Kidney epithelial cell (primary cell): ENCODE data around the gene CD300A. TPM values are rescaled to one million over a fixed set of nuclear protein-coding genes. Genes with fewer than 3 reads are reported as not detected.
"Not testable (repeated sequence)": the region's sequence is repeated elsewhere in the genome, so short reads cannot be mapped to it uniquely, and the experiment has no call there.

ENCODE experiments used
- DNase-seq: peaks from one replicate; pipeline ENCODE4 v3.0.0-alpha.2; 2010; ENCODE audit warnings: low read depth
- H3K27me3 ChIP-seq: 2 replicates; pipeline ENCODE4 v1.6.0; 2011; ENCODE audit warnings: low read length; ENCODE audit not compliant: control insufficient read depth, insufficient read depth
- H3K36me3 ChIP-seq: 2 replicates; pipeline ENCODE4 v1.5.1; 2011; ENCODE audit warnings: low read length; ENCODE audit not compliant: control insufficient read depth, insufficient read depth
- H3K4me3 ChIP-seq: 2 replicates; pipeline ENCODE4 v1.5.1; 2011; ENCODE audit warnings: low read depth, mild to moderate bottlenecking, control low read depth, low read length
- CTCF ChIP-seq: IDR thresholded peaks from 2 replicates; pipeline ENCODE4 v1.5.1; 2011; ENCODE audit warnings: mild to moderate bottlenecking, moderate library complexity, low read length, control low read depth, inconsistent platforms; ENCODE audit not compliant: insufficient read depth, poor library complexity, severe bottlenecking
- total RNA-seq: library from RNA; depleted of rRNA; stranded (reverse); fragments of >200 nt; gene quantifications from 2 replicates; pipeline ENCODE4 v1.2.3, GENCODE V29; 2015

The CD300A gene
- total RNA-seq, 1 donor from 2014 or later = not detected

- H3K27me3 ChIP-seq = no peaks in the 10 kb centered on the region
- peak; percentile 65 for DNase-seq
- H3K4me3 ChIP-seq = no peak overlapping the region
- TF ChIP-seq CTCF = no peak
- no peaks in the 10 kb centered on the region for H3K36me3 ChIP-seq
Observed at GRCh38 chr17:74512624-74513091, 46.2 kb downstream of the CD300A start.

GRCh38 chr17:74513987-74514631 lies 47.7 kb downstream of the CD300A start:
- H3K36me3 ChIP-seq = no peaks in the 10 kb centered on the region
- H3K4me3 ChIP-seq = no peak overlapping the region
- no peak for TF ChIP-seq CTCF
- no peak for DNase-seq
- no peaks in the 10 kb centered on the region for H3K27me3 ChIP-seq

DNA sequence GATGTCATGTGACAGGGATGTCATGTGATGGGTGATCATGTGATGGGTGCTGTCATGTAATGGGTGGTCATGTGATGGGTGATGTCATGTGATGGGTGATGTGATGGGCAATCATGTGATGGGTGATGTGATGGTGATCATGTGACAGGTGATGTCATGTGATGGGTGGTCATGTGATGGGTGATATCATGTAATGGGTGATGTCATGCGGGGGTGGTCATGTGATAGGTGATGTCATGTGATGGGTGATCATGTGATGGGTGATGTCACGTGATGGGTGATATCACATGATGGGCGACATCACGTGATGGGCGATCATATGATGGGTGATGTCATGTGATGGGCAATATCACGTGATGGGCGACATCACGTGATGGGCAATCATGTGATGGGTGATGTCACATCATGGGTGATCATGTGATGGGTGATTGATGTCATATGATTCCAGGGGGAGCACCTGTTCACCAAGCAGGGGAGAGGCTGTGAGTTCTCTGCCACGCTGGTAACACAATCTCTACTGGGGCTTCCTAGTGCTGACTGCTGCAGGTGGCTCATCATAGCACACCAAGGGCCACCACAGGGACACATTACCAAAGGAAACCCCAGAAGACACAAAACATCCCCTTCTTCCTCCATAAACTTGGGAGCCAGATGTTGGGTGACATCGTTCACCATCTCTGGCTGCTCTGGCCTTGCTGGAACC lies 48.3 kb downstream of the CD300A start:
- no peak for TF ChIP-seq CTCF
- DNase-seq = no peak
- H3K36me3 ChIP-seq = no peaks in the 10 kb centered on the region
- no peak overlapping the region for H3K4me3 ChIP-seq
- no peaks in the 10 kb centered on the region for H3K27me3 ChIP-seq

DNA sequence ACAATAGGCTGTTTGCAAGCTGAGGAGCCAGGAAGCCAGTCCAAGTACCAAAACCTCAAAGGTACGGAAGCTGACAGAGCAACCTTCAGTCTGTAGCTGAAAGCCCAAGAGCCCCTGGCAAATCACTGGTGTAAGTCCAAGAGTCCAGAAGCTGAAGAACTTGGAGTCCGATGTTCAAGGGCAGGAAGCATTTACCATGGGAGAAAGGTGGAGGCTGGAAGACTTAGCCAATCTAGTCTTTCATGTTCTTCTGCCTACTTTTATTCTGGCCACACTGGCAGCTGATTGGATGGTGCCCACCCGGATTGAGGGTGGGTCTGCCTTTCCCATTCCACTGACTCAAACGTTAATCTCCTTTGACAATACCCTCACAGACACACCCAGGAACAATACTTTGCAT lies 49.5 kb downstream of the CD300A start:
- TF ChIP-seq CTCF = no peak
- Histone ChIP-seq H3K36me3 (no peaks in the 10 kb centered on the region), H3K27me3 (no peaks in the 10 kb centered on the region), H3K4me3 (no peak overlapping the region)
- DNase-seq = no peak

- TF ChIP-seq CTCF = no peak
- H3K27me3 ChIP-seq = no peaks in the 10 kb centered on the region
- DNase-seq = no peak
- no peak overlapping the region for H3K4me3 ChIP-seq
- H3K36me3 ChIP-seq = no peaks in the 10 kb centered on the region
Observed at GRCh38 chr17:74516561-74517328, 50.3 kb downstream of the CD300A start.

GRCh38 chr17:74518413-74518981 lies 52.1 kb downstream of the CD300A start:
- not testable (repeated sequence) for H3K4me3 ChIP-seq, DNase-seq, H3K36me3 ChIP-seq, H3K27me3 ChIP-seq
